ENCODE measurements around the gene C5orf46. TPM values are rescaled to one million over a fixed set of nuclear protein-coding genes. Genes with fewer than 3 reads are reported as not detected.

C5orf46 gene
- polyA plus RNA-seq, 1 of the 3 experiments (the other 2 are of a cell fraction), result 4.1 TPM

GRCh38 chr5:147904110-147904509, 2.2 kb downstream of the C5orf46 start:
- Histone ChIP-seq H4K20me1 (ENCODE audit: insufficient read depth) (no peaks in the 10 kb centered on the region), H3K4me3 (ENCODE audit: low read depth in 2 of 2, low read length in 1 of 2) (peak overlapping the region in 1 of 2 experiments; percentile 48; a peak in 1 of 4 replicates), H3K27ac (ENCODE audit: low read depth in 2 of 2, low read length in 1 of 2) (peak overlapping the region in 1 of 2 experiments; percentile 85; a peak in 2 of 4 replicates), H3K4me1 (ENCODE audit: control insufficient read depth in 1 of 2, insufficient read depth in 2 of 2, low read depth in 1 of 2, low read length in 1 of 2) (peaks cover 2 to 39% of the 10 kb centered on the region in 2 experiments; a peak in 3 of 4 replicates), H2AFZ (ENCODE audit: low read depth) (no peak overlapping the region), H3K4me2 (peak overlapping the region; percentile 54; the same call in 1 of the 2 replicates), H3F3A (replicated peaks; ENCODE audit: insufficient read depth) (peaks cover 25% of the 10 kb centered on the region), H3K27me3 (ENCODE audit: insufficient read depth) (no peaks in the 10 kb centered on the region), H3K9ac (peak overlapping the region; percentile 55), H3K9me3 (no peaks in the 10 kb centered on the region), H3K36me3 (replicated peaks in 1 of 2; ENCODE audit: control insufficient read depth in 1 of 2, insufficient read depth in 2 of 2, low read length in 1 of 2) (no peaks in the 10 kb centered on the region), H3K9me2 (no peaks in the 10 kb centered on the region), H3K79me2 (ENCODE audit: insufficient read depth) (peaks cover 33% of the 10 kb centered on the region)
- ChIA-PET CTCF (interaction anchor here (0.9 kb wide), 1 partner anchor 15 kb away, joined by 3 read pairs; no protein-coding TSS in a partner anchor), POLR2A (no interaction called here)
- no peak for DNase-seq
- WGBS (ENCODE audit: low lambda C conversion rate), result 73% methylated on average over 4 of the region's 4 CpGs
- TF ChIP-seq FOSL2 (IDR thresholded peaks at IDR 0.05; ENCODE audit: borderline replicate concordance, low read depth) (no peak), NRF1 (IDR thresholded peaks at IDR 0.05; ENCODE audit: low read depth, low read length) (no peak), ZBTB33 (IDR thresholded peaks at IDR 0.05; ENCODE audit: borderline replicate concordance, low read depth) (no peak), EZH2phosphoT487 (IDR thresholded peaks at IDR 0.05; ENCODE audit: borderline replicate concordance, low read depth) (no peak), MXI1 (IDR thresholded peaks at IDR 0.05; ENCODE audit: low read depth, low read length) (no peak), FOXM1 (IDR thresholded peaks at IDR 0.05; ENCODE audit: low read depth) (no peak), JUND (IDR thresholded peaks at IDR 0.05) (no peak), YY1 (IDR thresholded peaks at IDR 0.05; ENCODE audit: low read depth) (no peak), RCOR1 (IDR thresholded peaks at IDR 0.05; ENCODE audit: low read length) (no peak), GATA2 (CRISPR knock-in tag; IDR thresholded peaks at IDR 0.05) (no peak), TCF12 (IDR thresholded peaks at IDR 0.05) (no peak), GABPA (IDR thresholded peaks at IDR 0.05; ENCODE audit: low read depth) (no peak), RAD21 (IDR thresholded peaks at IDR 0.05; ENCODE audit: low read length) (no peak)

GRCh38 chr5:147902609-147903115, 3.7 kb downstream of the C5orf46 start:
- no peaks in the 10 kb centered on the region for H3K9me2 ChIP-seq
- peaks cover 0 to 6% of the 10 kb centered on the region in 2 experiments for H3K36me3 ChIP-seq (replicated peaks in 1 of 2; ENCODE audit: control insufficient read depth in 1 of 2, insufficient read depth in 2 of 2, low read length in 1 of 2)
- H3K27ac ChIP-seq (ENCODE audit: low read depth in 2 of 2, low read length in 1 of 2), result peak overlapping the region in 1 of 2 experiments; percentile 85; a peak in 2 of 4 replicates
- peaks cover 25% of the 10 kb centered on the region for H3F3A ChIP-seq (replicated peaks; ENCODE audit: insufficient read depth)
- ChIA-PET POLR2A (no interaction called here), CTCF (interaction anchor here (1.0 to 2.1 kb wide), 3 partner anchors 16 to 45 kb away, joined by 3 to 6 read pairs (median 4); no protein-coding TSS in a partner anchor)
- no peaks in the 10 kb centered on the region for H3K9me3 ChIP-seq
- peaks cover 41% of the 10 kb centered on the region for H3K79me2 ChIP-seq (ENCODE audit: insufficient read depth)
- no peak overlapping the region for H2AFZ ChIP-seq (ENCODE audit: low read depth)
- DNase-seq, result no peak
- H3K4me2 ChIP-seq, result peak overlapping the region; percentile 54; the same call in 1 of the 2 replicates
- H3K9ac ChIP-seq, result peak overlapping the region; percentile 55
- H4K20me1 ChIP-seq (ENCODE audit: insufficient read depth), result no peaks in the 10 kb centered on the region
- TF ChIP-seq MAX (IDR thresholded peaks at IDR 0.05; ENCODE audit: low read depth) (no peak), USF2 (IDR thresholded peaks at IDR 0.05; ENCODE audit: borderline replicate concordance, low read depth, low read length) (no peak), POLR2AphosphoS5 (IDR thresholded peaks at IDR 0.05; ENCODE audit: low read depth, low read length) (no peak), ELF1 (IDR thresholded peaks at IDR 0.05) (no peak), RAD21 (IDR thresholded peaks at IDR 0.05; ENCODE audit: low read length) (no peak), SIN3A (IDR thresholded peaks at IDR 0.05; ENCODE audit: borderline replicate concordance, low read depth, low read length) (no peak), TAF1 (IDR thresholded peaks at IDR 0.05; ENCODE audit: borderline replicate concordance, low read depth, low read length) (no peak)
- H3K4me1 ChIP-seq (ENCODE audit: control insufficient read depth in 1 of 2, insufficient read depth in 2 of 2, low read depth in 1 of 2, low read length in 1 of 2), result peaks cover 3 to 47% of the 10 kb centered on the region in 2 experiments; a peak in 3 of 4 replicates
- no peaks in the 10 kb centered on the region for H3K27me3 ChIP-seq (ENCODE audit: insufficient read depth)
- H3K4me3 ChIP-seq (ENCODE audit: low read depth in 2 of 2, low read length in 1 of 2), result 0 out of 4 replicates have a peak overlapping the region, but pooled peaks of 1 of the 2 experiments have one; percentile 2
